ENCODE results near the gene ZBP1.

ZBP1 gene

GRCh38 chr20:57587989-57588377 is 32.2 kb downstream of the ZBP1 start:
- TF ChIP-seq ZNF384 (IDR thresholded peaks at IDR 0.05) (no peak), SP1 (IDR thresholded peaks at IDR 0.05) (no peak), FOXA1 (IDR thresholded peaks at IDR 0.05) (no peak), FOXK2 (IDR thresholded peaks at IDR 0.05) (no peak), FOXM1 (IDR thresholded peaks at IDR 0.05; ENCODE audit: borderline replicate concordance) (no peak), ARNT (IDR thresholded peaks at IDR 0.05) (no peak), BHLHE40 (IDR thresholded peaks at IDR 0.05; ENCODE audit: borderline replicate concordance) (no peak), CTBP1 (IDR thresholded peaks at IDR 0.05; ENCODE audit: borderline replicate concordance) (no peak), NFRKB (IDR thresholded peaks at IDR 0.05) (no peak), TARDBP (IDR thresholded peaks at IDR 0.05) (no peak), L3MBTL2 (conservative IDR thresholded peaks at IDR 0.05) (no peak), SUZ12 (IDR thresholded peaks at IDR 0.05) (no peak), HDGF (IDR thresholded peaks at IDR 0.05; ENCODE audit: borderline replicate concordance) (no peak)
- ChIA-PET POLR2A (no interaction called here), CTCF (interaction anchor here (1.2 kb wide), 1 partner anchor 90 kb away, joined by 3 read pairs; no protein-coding TSS in a partner anchor)
- no peak for DNase-seq (ENCODE audit: extremely low spot score)

- POLR2A ChIA-PET, result no interaction called here
- no peak for DNase-seq (ENCODE audit: extremely low spot score)
- TF ChIP-seq CTBP1 (IDR thresholded peaks at IDR 0.05; ENCODE audit: borderline replicate concordance), result no peak
- no peak for TF ChIP-seq L3MBTL2 (conservative IDR thresholded peaks at IDR 0.05)
- TF ChIP-seq LEF1 (IDR thresholded peaks at IDR 0.05; ENCODE audit: borderline replicate concordance), result no peak
- TF ChIP-seq FOXM1 (IDR thresholded peaks at IDR 0.05; ENCODE audit: borderline replicate concordance), result no peak
- CTCF ChIA-PET, result interaction anchor here (0.9 to 1.2 kb wide), 2 partner anchors 9 to 89 kb away, joined by 3 read pairs; no protein-coding TSS in a partner anchor
These were observed 32.8 kb downstream of the ZBP1 start for GRCh38 chr20:57587278-57587988.

GRCh38 chr20:57586943-57587277 is 33.3 kb downstream of the ZBP1 start:
- ChIA-PET POLR2A (no interaction called here), CTCF (interaction anchor here (0.9 kb wide), 1 partner anchor 9 kb away, joined by 3 read pairs; no protein-coding TSS in a partner anchor)
- DNase-seq (ENCODE audit: extremely low spot score), result no peak
- TF ChIP-seq BHLHE40 (IDR thresholded peaks at IDR 0.05; ENCODE audit: borderline replicate concordance), result no peak
- no peak for TF ChIP-seq CTBP1 (IDR thresholded peaks at IDR 0.05; ENCODE audit: borderline replicate concordance)
- TF ChIP-seq ZNF384 (IDR thresholded peaks at IDR 0.05), result no peak
- TF ChIP-seq LEF1 (IDR thresholded peaks at IDR 0.05; ENCODE audit: borderline replicate concordance), result no peak
- TF ChIP-seq HDGF (IDR thresholded peaks at IDR 0.05; ENCODE audit: borderline replicate concordance), result no peak
- no peak for TF ChIP-seq FOXM1 (IDR thresholded peaks at IDR 0.05; ENCODE audit: borderline replicate concordance)
- no peak for TF ChIP-seq ARNT (IDR thresholded peaks at IDR 0.05)
- no peak for TF ChIP-seq ELF4 (IDR thresholded peaks at IDR 0.05)
- TF ChIP-seq FOXA1 (IDR thresholded peaks at IDR 0.05), result no peak
- TF ChIP-seq L3MBTL2 (conservative IDR thresholded peaks at IDR 0.05), result no peak
- TF ChIP-seq NFRKB (IDR thresholded peaks at IDR 0.05), result no peak

GRCh38 chr20:57586370-57586793 is 33.8 kb downstream of the ZBP1 start:
- ChIA-PET POLR2A (no interaction called here), CTCF (interaction anchor here (0.9 kb wide), 1 partner anchor 10 kb away, joined by 3 read pairs; no protein-coding TSS in a partner anchor)
- TF ChIP-seq TARDBP (IDR thresholded peaks at IDR 0.05), result no peak
- no peak for TF ChIP-seq SP1 (IDR thresholded peaks at IDR 0.05)
- no peak for TF ChIP-seq NFRKB (IDR thresholded peaks at IDR 0.05)
- no peak for DNase-seq (ENCODE audit: extremely low spot score)

GRCh38 chr20:57585466-57586213 is 34.6 kb downstream of the ZBP1 start:
- DNase-seq (ENCODE audit: extremely low spot score), result no peak
- POLR2A ChIA-PET, result no interaction called here
- CTCF ChIA-PET, result interaction anchor here (1.0 kb wide), 1 partner anchor 75 kb away, joined by 3 read pairs; no protein-coding TSS in a partner anchor
- TF ChIP-seq SP1 (IDR thresholded peaks at IDR 0.05) (no peak), PKNOX1 (IDR thresholded peaks at IDR 0.05) (no peak), HDGF (IDR thresholded peaks at IDR 0.05; ENCODE audit: borderline replicate concordance) (no peak), TARDBP (IDR thresholded peaks at IDR 0.05) (no peak), CTBP1 (IDR thresholded peaks at IDR 0.05; ENCODE audit: borderline replicate concordance) (no peak), BHLHE40 (IDR thresholded peaks at IDR 0.05; ENCODE audit: borderline replicate concordance) (no peak), L3MBTL2 (conservative IDR thresholded peaks at IDR 0.05) (no peak), NFRKB (IDR thresholded peaks at IDR 0.05) (no peak), SUZ12 (IDR thresholded peaks at IDR 0.05) (no peak), FOXM1 (IDR thresholded peaks at IDR 0.05; ENCODE audit: borderline replicate concordance) (no peak), LEF1 (IDR thresholded peaks at IDR 0.05; ENCODE audit: borderline replicate concordance) (no peak), ELF4 (IDR thresholded peaks at IDR 0.05) (no peak), ARNT (IDR thresholded peaks at IDR 0.05) (no peak), FOXA1 (IDR thresholded peaks at IDR 0.05) (no peak), FOXK2 (IDR thresholded peaks at IDR 0.05) (no peak)

DNA sequence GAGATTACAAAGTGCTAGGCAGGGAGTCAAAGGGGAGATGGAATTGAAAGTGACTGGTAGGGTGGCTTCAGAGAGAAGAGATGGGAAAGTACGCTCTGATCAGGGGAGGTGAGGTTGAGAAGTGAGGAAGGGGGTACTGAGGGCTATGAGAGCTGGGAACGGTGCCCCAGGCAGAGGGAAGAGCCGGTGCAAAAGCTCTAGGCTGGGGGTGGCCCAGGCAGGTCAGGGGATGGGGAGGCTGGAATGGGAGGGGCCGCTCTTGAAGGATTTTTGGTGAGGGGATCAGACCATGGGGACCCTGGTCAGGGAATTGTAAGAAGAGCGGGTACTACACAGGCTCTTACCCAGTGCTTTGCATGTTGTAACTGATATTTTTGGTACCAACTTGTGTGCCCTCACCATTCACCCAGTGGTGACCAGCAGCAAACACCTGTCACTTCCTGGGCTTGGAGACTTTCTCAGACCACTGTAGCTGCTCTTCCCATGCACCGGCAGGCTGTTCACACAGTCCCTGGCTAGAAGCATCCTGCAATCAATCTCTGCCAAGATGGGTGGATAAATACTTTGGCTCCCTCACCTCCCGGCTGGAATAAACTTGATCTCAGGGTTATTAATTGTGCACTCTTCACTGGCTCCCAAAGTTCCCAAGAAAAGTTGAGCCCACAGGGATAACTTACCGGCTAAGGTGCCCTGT is 35.3 kb downstream of the ZBP1 start:
- TF ChIP-seq ZNF384 (IDR thresholded peaks at IDR 0.05) (no peak), FOXA1 (IDR thresholded peaks at IDR 0.05) (no peak), PKNOX1 (IDR thresholded peaks at IDR 0.05) (no peak), FOXK2 (IDR thresholded peaks at IDR 0.05) (no peak), ARNT (IDR thresholded peaks at IDR 0.05) (no peak), SP1 (IDR thresholded peaks at IDR 0.05) (no peak), HDGF (IDR thresholded peaks at IDR 0.05; ENCODE audit: borderline replicate concordance) (no peak), TARDBP (IDR thresholded peaks at IDR 0.05) (no peak), CTBP1 (IDR thresholded peaks at IDR 0.05; ENCODE audit: borderline replicate concordance) (no peak), NFRKB (IDR thresholded peaks at IDR 0.05) (no peak), L3MBTL2 (conservative IDR thresholded peaks at IDR 0.05) (no peak), SUZ12 (IDR thresholded peaks at IDR 0.05) (no peak), LEF1 (IDR thresholded peaks at IDR 0.05; ENCODE audit: borderline replicate concordance) (no peak), BHLHE40 (IDR thresholded peaks at IDR 0.05; ENCODE audit: borderline replicate concordance) (no peak), FOXM1 (IDR thresholded peaks at IDR 0.05; ENCODE audit: borderline replicate concordance) (no peak), ELF4 (IDR thresholded peaks at IDR 0.05) (no peak)
- CTCF ChIA-PET, result interaction anchor here (1.0 kb wide), 1 partner anchor 74 kb away, joined by 3 read pairs; no protein-coding TSS in a partner anchor
- DNase-seq (ENCODE audit: extremely low spot score), result no peak
- POLR2A ChIA-PET, result no interaction called here

All from HEK293T (cell line).